Ovary (tissue), 9 donors: Measurements from ENCODE around the gene EDIL3. TPM values are rescaled to one million over a fixed set of nuclear protein-coding genes. Genes with fewer than 3 reads are reported as not detected.

Experiments used
- DNase-seq, 5 donors: peaks; one replicate each; pipeline ENCODE4 v3.0.0-alpha.2; 2019 to 2020
- H3K27ac ChIP-seq, 2 donors: fragments of 200-600 bp; one replicate each; pipeline versions ENCODE4 v1.5.1 to v1.8.0; 2019 to 2022
- H3K27me3 ChIP-seq: fragments of 200-600 bp; one replicate; pipeline ENCODE4 v1.8.0; 2022
- H3K36me3 ChIP-seq: fragments of 200-600 bp; sonication (generic); one replicate; pipeline ENCODE4 v1.5.1; 2019
- H3K4me1 ChIP-seq: one replicate; pipeline ENCODE4 v1.8.1; 2013; ENCODE audit warnings: mild to moderate bottlenecking, moderate library complexity; ENCODE audit not compliant: insufficient read depth
- H3K4me3 ChIP-seq: fragments of 200-600 bp; sonication (generic); one replicate; pipeline ENCODE4 v1.5.1; 2017
- H3K9me3 ChIP-seq, 2 donors: fragments of 200-600 bp in 1 of 2; sonication (generic) in 1 of 2; one replicate each; pipeline versions ENCODE4 v1.5.1 to v1.8.1; 2013 to 2019; ENCODE audit warnings: mild to moderate bottlenecking in 1 of 2, moderate library complexity in 1 of 2
- EP300 ChIP-seq: sonication (generic); formaldehyde crosslinking; IDR thresholded peaks from one replicate; pipeline ENCODE4 v1.6.1; 2017; ENCODE audit warnings: antibody characterized with exemption
- POLR2A ChIP-seq: fragments of 450-650 bp; IDR thresholded peaks from one replicate; pipeline ENCODE4 v1.6.1; 2017; ENCODE audit warnings: antibody characterized with exemption, mild to moderate bottlenecking, moderate library complexity
- WGBS, 3 donors: extraction: QIAGEN DNeasy Blood & Tissue Kit in 1 of 3; methylation state at CpG; one replicate each; pipeline versions ENCODE4 v1.1.5 to v1.1.7; 2013 to 2017; 5-methylcytosine and 5-hydroxymethylcytosine counted together
- intact Hi-C, 4 donors: fragments of 100-400 bp; cut with DNase I; formaldehyde crosslinking; loops; one replicate each; pipeline versions ENCODE4 v1.11.0 to v1.15.1; 2022 to 2023
- polyA plus RNA-seq, 2 donors: library from polyadenylated mRNA; stranded (reverse); fragments of 200-250 nt in 1 of 2; fragments of 350-450 nt in 1 of 2; fragmentation: Illumina TruSeq in 1 of 2; extraction: RNeasy Lipid Tissue Mini Kit (QIAGEN cat#74804) in 1 of 2; gene quantifications; one replicate each; pipeline ENCODE4 v1.2.3, GENCODE V29; 2013 to 2014
- total RNA-seq, 7 donors: library from RNA; depleted of rRNA in 2 of 7; stranded (reverse); fragments of >200 nt in 2 of 7; fragmentation: NEBNext Ultra II Directional in 3 of 7; extraction: Animal tissue kit (Norgen Biotek cat#: 25700) in 3 of 7; gene quantifications; one replicate each; pipeline versions ENCODE4 v1.1.0 to v1.2.4, GENCODE V29; 2016 to 2023
- TF ChIP-seq, protein P1 (sequence below), 3 donors: fragments of 450-650 bp in 2 of 3; fragments of 200-600 bp in 1 of 3; IDR thresholded peaks; one replicate each; pipeline versions ENCODE4 v1.5.1 to v1.8.0; 2016 to 2022; ENCODE audit warnings: antibody characterized with exemption in 3 of 3, mild to moderate bottlenecking in 1 of 3
- donor health status: DM: no; HTN: no; CAD: no; lungs with moderate emphysema.
- donor health status: DM: no; HTN: no; CAD: no.
- donor health status: Bipolar disorder and iron deficiency.
- donor health status: DM: yes; HTN: yes; CAD: no.
- donor health status: DM: no; HTN: no; CAD: no.
- donor health status: DM: yes; HTN: yes; CAD: no.

Gene EDIL3
- total and polyA plus RNA-seq, 9 donors, result 5.9 to 41.5 (median 9.7) TPM

DNA sequence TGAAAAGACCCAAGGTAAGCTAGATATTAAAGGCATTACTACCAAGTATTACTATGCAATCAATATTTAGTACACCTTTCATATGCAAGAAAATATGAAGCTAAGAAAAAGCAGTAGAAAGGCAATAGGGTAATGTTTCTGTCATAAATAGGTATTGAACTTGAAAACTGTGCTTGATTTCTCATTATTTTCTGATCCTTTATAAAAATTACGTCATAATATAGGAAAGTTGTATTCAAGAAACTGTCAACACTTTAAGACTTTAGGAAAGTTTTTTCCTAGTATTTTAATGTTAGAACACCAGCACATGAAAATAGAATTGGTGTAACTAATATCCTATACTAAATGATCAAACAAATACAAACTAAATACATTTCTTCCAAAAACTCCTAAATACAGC is 133.2 kb downstream of the EDIL3 start:
- DNase-seq, result no peak
- WGBS, 3 donors, result 94 to 97% (median 95%) methylated on average over 1 of the region's 1 CpG
- Histone ChIP-seq H3K9me3 (no peaks in the 10 kb centered on the region), H3K4me1 (no peaks in the 10 kb centered on the region), H3K27ac (no peak overlapping the region), H3K4me3 (no peak overlapping the region), H3K27me3 (no peaks in the 10 kb centered on the region), H3K36me3 (no peaks in the 10 kb centered on the region)
- intact Hi-C loops, result no loop called here
- TF ChIP-seq, protein P1, sequence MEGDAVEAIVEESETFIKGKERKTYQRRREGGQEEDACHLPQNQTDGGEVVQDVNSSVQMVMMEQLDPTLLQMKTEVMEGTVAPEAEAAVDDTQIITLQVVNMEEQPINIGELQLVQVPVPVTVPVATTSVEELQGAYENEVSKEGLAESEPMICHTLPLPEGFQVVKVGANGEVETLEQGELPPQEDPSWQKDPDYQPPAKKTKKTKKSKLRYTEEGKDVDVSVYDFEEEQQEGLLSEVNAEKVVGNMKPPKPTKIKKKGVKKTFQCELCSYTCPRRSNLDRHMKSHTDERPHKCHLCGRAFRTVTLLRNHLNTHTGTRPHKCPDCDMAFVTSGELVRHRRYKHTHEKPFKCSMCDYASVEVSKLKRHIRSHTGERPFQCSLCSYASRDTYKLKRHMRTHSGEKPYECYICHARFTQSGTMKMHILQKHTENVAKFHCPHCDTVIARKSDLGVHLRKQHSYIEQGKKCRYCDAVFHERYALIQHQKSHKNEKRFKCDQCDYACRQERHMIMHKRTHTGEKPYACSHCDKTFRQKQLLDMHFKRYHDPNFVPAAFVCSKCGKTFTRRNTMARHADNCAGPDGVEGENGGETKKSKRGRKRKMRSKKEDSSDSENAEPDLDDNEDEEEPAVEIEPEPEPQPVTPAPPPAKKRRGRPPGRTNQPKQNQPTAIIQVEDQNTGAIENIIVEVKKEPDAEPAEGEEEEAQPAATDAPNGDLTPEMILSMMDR (IDR thresholded peaks at IDR 0.05), result no peak
- no peak for TF ChIP-seq EP300
- no peak for TF ChIP-seq POLR2A

DNA sequence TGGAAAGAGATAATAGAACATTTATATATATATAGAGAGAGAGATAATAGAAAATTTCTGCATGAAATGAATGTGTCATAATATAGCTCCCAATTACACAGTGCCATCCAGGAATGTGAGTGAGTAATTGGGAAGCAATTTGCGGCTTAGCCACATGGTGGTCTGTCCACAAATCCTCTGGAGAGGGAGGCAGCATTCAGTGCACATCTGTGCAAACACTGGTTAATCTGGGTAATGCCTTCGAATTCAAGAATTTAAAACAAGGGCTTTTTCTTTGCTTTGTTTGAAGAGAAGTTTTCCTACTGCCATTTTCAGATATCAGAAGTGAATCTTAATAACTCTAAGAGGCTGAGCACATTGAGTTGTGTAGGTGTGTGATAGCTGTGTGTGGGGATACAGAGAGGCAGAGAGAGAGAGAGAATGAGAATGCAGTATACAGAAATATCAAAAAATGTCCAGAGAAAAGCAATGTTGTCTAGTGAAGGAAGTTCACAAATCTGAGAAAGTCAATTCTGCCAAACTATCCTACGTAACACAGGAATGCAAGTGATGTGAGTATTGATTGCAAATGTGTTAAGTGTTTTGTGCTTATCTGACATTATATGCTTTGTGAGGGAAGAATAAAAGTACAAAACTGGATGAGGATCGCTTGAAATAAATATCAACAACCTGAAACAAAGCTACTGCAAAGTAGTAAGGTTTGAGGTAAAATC is 134.6 kb downstream of the EDIL3 start:
- TF ChIP-seq EP300 (no peak), POLR2A (no peak)
- TF ChIP-seq, protein P1 (IDR thresholded peaks at IDR 0.05), result no peak
- no peak for DNase-seq
- Histone ChIP-seq H3K27me3 (no peaks in the 10 kb centered on the region), H3K4me3 (no peak overlapping the region), H3K4me1 (no peaks in the 10 kb centered on the region), H3K9me3 (no peaks in the 10 kb centered on the region), H3K27ac (no peak overlapping the region), H3K36me3 (no peaks in the 10 kb centered on the region)
- 48 to 64% (median 50%) methylated on average over 4 of the region's 4 CpGs for WGBS, 3 donors
- intact Hi-C loops, result no loop called here

DNA sequence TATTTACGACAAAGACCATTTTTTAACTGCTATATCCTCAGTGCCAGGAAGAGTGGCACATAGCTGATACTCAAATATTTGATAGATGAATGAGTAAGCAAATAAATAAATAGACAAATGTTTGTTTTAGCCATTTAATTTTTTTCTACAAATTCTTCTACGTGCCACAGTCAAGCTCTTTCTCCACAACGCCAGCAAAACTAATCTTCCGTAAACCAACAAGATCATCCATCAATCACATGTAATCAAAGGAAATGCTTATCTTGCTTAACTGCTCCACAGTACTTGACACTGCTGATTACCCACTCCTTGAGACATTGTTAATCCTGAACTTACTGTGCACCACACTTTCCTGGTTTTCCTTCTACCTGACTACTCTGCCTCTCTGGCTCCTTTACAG is 136.7 kb downstream of the EDIL3 start:
- DNase-seq, result no peak
- TF ChIP-seq, protein P1 (IDR thresholded peaks at IDR 0.05), result no peak
- TF ChIP-seq EP300 (no peak), POLR2A (no peak)
- no peak overlapping the region for H3K27ac ChIP-seq
- no peaks in the 10 kb centered on the region for H3K9me3 ChIP-seq
- no peak overlapping the region for H3K4me3 ChIP-seq
- no peaks in the 10 kb centered on the region for H3K4me1 ChIP-seq
- no peaks in the 10 kb centered on the region for H3K27me3 ChIP-seq
- intact Hi-C loops, result no loop called here
- no peaks in the 10 kb centered on the region for H3K36me3 ChIP-seq
- WGBS, 3 donors, result 87 to 91% (median 90%) methylated on average over 4 of the region's 4 CpGs

DNA sequence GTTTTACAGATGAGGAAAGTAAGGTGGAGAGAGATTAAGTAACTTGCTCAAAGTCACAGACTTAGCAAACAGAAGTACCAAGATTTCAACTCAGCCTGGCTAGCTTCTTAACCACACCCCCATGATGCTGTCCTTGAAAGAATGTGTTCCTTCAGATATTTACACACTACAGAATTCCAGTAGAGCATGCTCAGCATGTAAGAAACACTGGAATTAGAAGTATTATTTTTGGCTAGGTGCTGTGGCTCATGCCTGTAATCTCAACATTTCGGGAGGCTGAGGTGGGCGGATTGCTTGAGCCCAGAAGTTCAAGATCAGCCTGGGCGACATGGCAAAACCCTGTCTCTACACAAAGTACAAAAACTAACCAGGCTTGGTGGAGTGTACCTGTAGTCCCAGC is 142.4 kb downstream of the EDIL3 start:
- Histone ChIP-seq H3K4me1 (peaks cover 2% of the 10 kb centered on the region), H3K9me3 (no peaks in the 10 kb centered on the region), H3K36me3 (no peaks in the 10 kb centered on the region), H3K27ac (no peak overlapping the region), H3K4me3 (no peak overlapping the region), H3K27me3 (no peaks in the 10 kb centered on the region)
- 15 to 20% (median 18%) methylated on average over 3 of the region's 3 CpGs for WGBS, 3 donors
- no peak for DNase-seq
- TF ChIP-seq, protein P1 (IDR thresholded peaks at IDR 0.05), result no peak
- TF ChIP-seq POLR2A (no peak), EP300 (no peak)
- intact Hi-C loops, result no loop called here
